HPDE6-E6E7 (cell line): ENCODE data around the gene TRIM66.

Experiments
- DNase-seq: peaks from one replicate; pipeline ENCODE4 v3.0.0; 2011; ENCODE audit warnings: missing footprints; ENCODE audit errors: extremely low spot score

TRIM66 gene

GRCh38 chr11:8566613-8567210 is 115.8 kb downstream of the TRIM66 start:
- no peak for DNase-seq

- no peak for DNase-seq
Measured at GRCh38 chr11:8564526-8564925, 117.9 kb downstream of the TRIM66 start.
